ENCODE results near the gene POU6F2. TPM values are rescaled to one million over a fixed set of nuclear protein-coding genes. Genes with fewer than 3 reads are reported as not detected.

Gene POU6F2
- polyA plus RNA-seq, 2 of the 4 experiments (the other 2 are of a cell fraction), result not detected

GRCh38 chr7:39221901-39222300 is 244.2 kb downstream of the POU6F2 start:
- Histone ChIP-seq H3K4me3 (no peak overlapping the region), H3K27ac (no peak overlapping the region), H3K4me2 (no peak overlapping the region), H3K9me3 (no peaks in the 10 kb centered on the region), H3K4me1 (no peaks in the 10 kb centered on the region)
- ChIA-PET CTCF (no interaction called here), POLR2A (no interaction called here)
- TF ChIP-seq NFE2L2 (conservative IDR thresholded peaks at IDR 0.05; ENCODE audit: low read length), result no peak
- TF ChIP-seq MAZ (IDR thresholded peaks at IDR 0.05; ENCODE audit: borderline replicate concordance, low read depth, low read length), result no peak
- no peak for TF ChIP-seq RFX5 (IDR thresholded peaks at IDR 0.05)
- TF ChIP-seq CBX2 (IDR thresholded peaks at IDR 0.05; ENCODE audit: borderline replicate concordance, low read depth), result no peak
- no peak for TF ChIP-seq HEYL (CRISPR knock-in tag; IDR thresholded peaks at IDR 0.05)
- TF ChIP-seq BHLHE40 (IDR thresholded peaks at IDR 0.05; ENCODE audit: low read depth, low read length), result no peak
- TF ChIP-seq HOXA7 (CRISPR knock-in tag; IDR thresholded peaks at IDR 0.05), result no peak
- no peak for TF ChIP-seq JUN (IDR thresholded peaks at IDR 0.05)
- no peak for TF ChIP-seq POLR2AphosphoS2 (conservative IDR thresholded peaks at IDR 0.05; ENCODE audit: low read length)
- TF ChIP-seq NPAS2 (CRISPR knock-in tag; IDR thresholded peaks at IDR 0.05; ENCODE audit: borderline replicate concordance), result no peak
- no peak for TF ChIP-seq ZC3H11A (IDR thresholded peaks at IDR 0.05)
- TF ChIP-seq HES2 (IDR thresholded peaks at IDR 0.05), result no peak
- TF ChIP-seq PHF8 (IDR thresholded peaks at IDR 0.05; ENCODE audit: borderline replicate concordance, low read depth), result no peak
- TF ChIP-seq MAX (IDR thresholded peaks at IDR 0.05), result no peak
- no peak for TF ChIP-seq ZNF302 (CRISPR knock-in tag; IDR thresholded peaks at IDR 0.05)
- 2% methylated on average over 1 of the region's 1 CpG for WGBS (ENCODE audit: missing lambda C conversion rate)
- DNase-seq (ENCODE audit: low read depth in 1 of 2, low spot score in 1 of 2), result no peak
- no peak for ATAC-seq
- no peak for FAIRE-seq

GRCh38 chr7:39228946-39229345 is 251.2 kb downstream of the POU6F2 start:
- Histone ChIP-seq H3K27ac (no peak overlapping the region), H3K9me3 (no peaks in the 10 kb centered on the region), H3K4me2 (no peak overlapping the region), H3K4me1 (no peaks in the 10 kb centered on the region), H3K4me3 (no peak overlapping the region)
- WGBS (ENCODE audit: missing lambda C conversion rate), result 1% methylated on average over 3 of the region's 3 CpGs
- DNase-seq (ENCODE audit: low read depth in 1 of 2, low spot score in 1 of 2) (no peak), FAIRE-seq (no peak), ATAC-seq (no peak)
- TF ChIP-seq MAZ (IDR thresholded peaks at IDR 0.05; ENCODE audit: borderline replicate concordance, low read depth, low read length), result no peak
- TF ChIP-seq SREBF2 (IDR thresholded peaks at IDR 0.05), result no peak
- TF ChIP-seq EHMT2 (IDR thresholded peaks at IDR 0.05; ENCODE audit: low read depth), result no peak
- ChIA-PET CTCF (interaction anchor here (1.4 kb wide), 1 partner anchor 16 kb away, joined by 4 read pairs; no protein-coding TSS in a partner anchor), POLR2A (no interaction called here)

DNA sequence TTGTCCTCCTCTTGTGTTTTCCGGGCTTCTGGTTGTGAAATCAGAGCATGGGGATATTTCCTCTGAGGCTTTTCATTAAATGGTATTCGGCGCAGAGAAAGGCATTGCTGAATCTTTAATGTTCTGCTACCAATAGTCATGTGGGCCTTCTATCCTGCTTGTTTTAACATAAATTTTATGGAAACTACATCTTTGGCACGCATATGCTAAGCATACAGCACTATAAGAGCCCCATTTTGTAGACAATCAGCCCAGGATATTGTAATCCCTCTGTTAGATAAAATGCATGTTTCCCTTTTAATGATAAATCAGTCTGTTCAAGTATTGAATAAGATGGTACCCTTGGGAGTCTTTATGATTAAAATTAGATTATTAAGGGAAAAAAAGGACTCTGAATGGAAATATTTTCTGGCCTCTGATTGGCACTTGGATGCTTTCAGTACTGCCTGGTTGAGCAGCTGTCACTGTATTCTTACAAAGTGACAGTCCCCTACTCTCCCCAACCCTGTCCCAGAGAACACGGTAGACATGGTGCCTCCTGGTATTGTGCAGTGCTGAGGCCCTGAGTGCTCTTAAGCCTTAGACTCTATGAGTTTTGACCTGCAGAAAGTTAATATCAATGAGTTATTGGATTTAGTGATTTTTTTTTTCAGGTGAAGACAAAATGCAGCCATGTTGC is 256.3 kb downstream of the POU6F2 start:
- ChIA-PET CTCF (no interaction called here), POLR2A (no interaction called here)
- ATAC-seq (no peak), DNase-seq (ENCODE audit: low read depth in 1 of 2, low spot score in 1 of 2) (no peak), FAIRE-seq (no peak)
- 51% methylated on average over 5 of the region's 5 CpGs for WGBS (ENCODE audit: missing lambda C conversion rate)
- no peak for TF ChIP-seq ESRRA (IDR thresholded peaks at IDR 0.05; ENCODE audit: borderline replicate concordance, low read length)
- no peak for TF ChIP-seq MAZ (IDR thresholded peaks at IDR 0.05; ENCODE audit: borderline replicate concordance, low read depth, low read length)
- TF ChIP-seq FOSL2 (IDR thresholded peaks at IDR 0.05), result no peak
- no peak for TF ChIP-seq FOSL2 (CRISPR knock-in tag; IDR thresholded peaks at IDR 0.05)
- TF ChIP-seq JUN (IDR thresholded peaks at IDR 0.05), result no peak
- TF ChIP-seq CBX8 (IDR thresholded peaks at IDR 0.05), result no peak
- TF ChIP-seq RNF2 (IDR thresholded peaks at IDR 0.05; ENCODE audit: borderline replicate concordance, low read depth), result no peak
- no peak for TF ChIP-seq HOXB13 (CRISPR knock-in tag; IDR thresholded peaks at IDR 0.05; ENCODE audit: low read depth)
- TF ChIP-seq CHD2 (IDR thresholded peaks at IDR 0.05; ENCODE audit: low read length, partially characterized antibody), result no peak
- TF ChIP-seq NFE2L2 (conservative IDR thresholded peaks at IDR 0.05; ENCODE audit: low read length), result no peak
- no peak for TF ChIP-seq RFX5 (IDR thresholded peaks at IDR 0.05)
- TF ChIP-seq, protein P1, sequence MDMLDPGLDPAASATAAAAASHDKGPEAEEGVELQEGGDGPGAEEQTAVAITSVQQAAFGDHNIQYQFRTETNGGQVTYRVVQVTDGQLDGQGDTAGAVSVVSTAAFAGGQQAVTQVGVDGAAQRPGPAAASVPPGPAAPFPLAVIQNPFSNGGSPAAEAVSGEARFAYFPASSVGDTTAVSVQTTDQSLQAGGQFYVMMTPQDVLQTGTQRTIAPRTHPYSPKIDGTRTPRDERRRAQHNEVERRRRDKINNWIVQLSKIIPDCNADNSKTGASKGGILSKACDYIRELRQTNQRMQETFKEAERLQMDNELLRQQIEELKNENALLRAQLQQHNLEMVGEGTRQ (IDR thresholded peaks at IDR 0.05), result no peak
- TF ChIP-seq MYC (IDR thresholded peaks at IDR 0.05; ENCODE audit: borderline replicate concordance, low read length), result no peak
- no peak for TF ChIP-seq FOXS1 (CRISPR knock-in tag; IDR thresholded peaks at IDR 0.05)
- no peak for TF ChIP-seq HMGXB4 (CRISPR knock-in tag; IDR thresholded peaks at IDR 0.05; ENCODE audit: borderline replicate concordance)
- TF ChIP-seq HOXB5 (CRISPR knock-in tag; IDR thresholded peaks at IDR 0.05), result no peak
- TF ChIP-seq CHD4 (IDR thresholded peaks at IDR 0.05; ENCODE audit: borderline replicate concordance), result no peak
- TF ChIP-seq, protein P2, sequence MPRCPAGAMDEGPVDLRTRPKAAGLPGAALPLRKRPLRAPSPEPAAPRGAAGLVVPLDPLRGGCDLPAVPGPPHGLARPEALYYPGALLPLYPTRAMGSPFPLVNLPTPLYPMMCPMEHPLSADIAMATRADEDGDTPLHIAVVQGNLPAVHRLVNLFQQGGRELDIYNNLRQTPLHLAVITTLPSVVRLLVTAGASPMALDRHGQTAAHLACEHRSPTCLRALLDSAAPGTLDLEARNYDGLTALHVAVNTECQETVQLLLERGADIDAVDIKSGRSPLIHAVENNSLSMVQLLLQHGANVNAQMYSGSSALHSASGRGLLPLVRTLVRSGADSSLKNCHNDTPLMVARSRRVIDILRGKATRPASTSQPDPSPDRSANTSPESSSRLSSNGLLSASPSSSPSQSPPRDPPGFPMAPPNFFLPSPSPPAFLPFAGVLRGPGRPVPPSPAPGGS (IDR thresholded peaks at IDR 0.05), result no peak
- no peak for TF ChIP-seq KDM5A (IDR thresholded peaks at IDR 0.05)
- no peak for TF ChIP-seq POLR2A (IDR thresholded peaks at IDR 0.05; ENCODE audit: low read length)
- TF ChIP-seq ZNF302 (CRISPR knock-in tag; IDR thresholded peaks at IDR 0.05), result no peak
- Histone ChIP-seq H3K9me3 (no peaks in the 10 kb centered on the region), H3K4me1 (no peaks in the 10 kb centered on the region), H3K4me2 (no peak overlapping the region), H3K4me3 (no peak overlapping the region), H3K27ac (no peak overlapping the region)
